NCI-H460 (cell line): ENCODE data around the gene PARP16. TPM values are rescaled to one million over a fixed set of nuclear protein-coding genes. Genes with fewer than 3 reads are reported as not detected.

Experiments used
- DNase-seq: peaks from one replicate; pipeline ENCODE4 v3.0.0-alpha.2; 2016; ENCODE audit warnings: low read depth; ENCODE audit errors: extremely low read depth
- total RNA-seq: library from RNA; depleted of rRNA; stranded (reverse); fragments of >200 nt; shearing (Covaris generic); gene quantifications from 2 replicates; pipeline ENCODE4 v1.2.3, GENCODE V29; 2014

Gene PARP16
- total RNA-seq, 1 experiment from 2014 or later, result 11.8 TPM

DNA sequence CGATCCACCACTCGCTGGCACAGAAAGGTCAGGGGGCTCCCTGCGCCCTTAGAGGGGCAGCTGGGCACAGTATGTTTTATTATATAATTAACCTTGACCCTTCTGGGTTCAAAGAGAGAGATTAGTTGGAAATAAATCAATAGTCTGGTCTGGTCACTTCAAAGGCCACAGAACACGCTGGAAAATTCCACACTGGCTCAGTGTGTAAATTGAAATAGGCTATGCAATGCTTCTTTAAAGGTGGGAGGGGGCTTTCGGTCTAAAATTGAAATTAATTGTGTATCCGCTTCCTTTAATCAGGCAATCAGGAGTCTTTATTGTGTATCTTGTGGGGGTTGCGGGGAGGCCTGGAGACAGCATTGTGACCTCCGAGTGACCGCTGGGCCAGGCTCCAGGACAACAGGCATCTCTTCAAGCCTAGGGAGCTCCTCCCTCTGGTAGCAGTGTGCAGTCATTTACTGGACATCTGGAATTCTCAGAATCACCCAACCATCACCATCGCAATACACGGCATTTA is 25.8 kb upstream of the PARP16 start:
- no peak for DNase-seq

DNA sequence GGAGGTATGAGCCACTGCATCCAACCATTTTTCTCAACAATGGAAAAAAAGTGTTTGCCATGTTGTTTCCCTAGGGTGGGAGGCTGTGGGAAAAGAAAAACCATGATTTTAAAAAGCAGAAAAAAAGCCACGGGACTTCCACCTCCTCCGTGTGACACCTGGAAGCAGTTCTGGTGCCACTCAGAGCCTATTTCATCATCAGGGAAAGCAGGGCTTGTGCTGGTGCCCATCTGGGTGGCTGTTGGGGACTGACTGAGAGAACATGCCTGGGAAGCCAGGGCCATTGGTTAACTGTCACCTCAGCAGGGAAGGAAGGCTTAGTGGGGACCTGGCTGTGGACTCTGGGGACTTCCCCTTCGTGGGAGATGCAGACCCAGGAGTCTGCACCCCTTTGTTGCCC is 25.1 kb upstream of the PARP16 start:
- DNase-seq, result no peak

DNA sequence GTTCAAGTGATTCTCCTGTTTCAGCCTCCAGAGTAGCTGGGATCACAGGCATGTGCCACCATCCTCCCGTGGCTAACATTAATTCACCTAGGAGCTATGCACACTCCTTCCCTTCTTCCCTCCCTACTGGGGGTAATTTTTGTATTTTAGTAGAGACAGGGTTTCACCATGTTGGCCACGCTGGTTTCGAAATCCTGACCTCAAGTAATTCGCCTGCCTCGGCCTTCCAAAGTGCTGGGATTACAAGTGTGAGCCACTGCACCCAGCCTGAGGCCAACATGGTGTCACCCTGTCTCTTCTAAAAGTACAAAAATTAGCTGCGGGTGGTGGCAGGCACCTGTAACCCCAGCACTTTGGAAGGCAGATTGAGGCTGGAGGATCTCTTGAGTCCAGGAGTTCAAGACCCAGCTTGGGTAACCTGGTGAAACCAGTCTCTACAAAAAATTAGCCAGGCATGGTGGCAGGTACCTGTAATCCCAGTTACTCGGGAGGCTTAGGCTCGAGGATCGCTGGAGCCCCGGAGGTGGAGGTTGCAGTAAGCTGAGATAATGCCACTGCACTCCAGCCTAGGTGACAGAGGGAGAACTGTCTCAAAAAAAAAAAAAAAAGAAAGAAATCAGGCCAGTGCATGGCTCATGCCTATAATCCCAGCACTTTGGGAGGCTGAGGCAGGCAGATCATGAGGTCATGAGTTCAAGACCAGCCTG is 23.9 kb upstream of the PARP16 start:
- DNase-seq, result no peak

DNA sequence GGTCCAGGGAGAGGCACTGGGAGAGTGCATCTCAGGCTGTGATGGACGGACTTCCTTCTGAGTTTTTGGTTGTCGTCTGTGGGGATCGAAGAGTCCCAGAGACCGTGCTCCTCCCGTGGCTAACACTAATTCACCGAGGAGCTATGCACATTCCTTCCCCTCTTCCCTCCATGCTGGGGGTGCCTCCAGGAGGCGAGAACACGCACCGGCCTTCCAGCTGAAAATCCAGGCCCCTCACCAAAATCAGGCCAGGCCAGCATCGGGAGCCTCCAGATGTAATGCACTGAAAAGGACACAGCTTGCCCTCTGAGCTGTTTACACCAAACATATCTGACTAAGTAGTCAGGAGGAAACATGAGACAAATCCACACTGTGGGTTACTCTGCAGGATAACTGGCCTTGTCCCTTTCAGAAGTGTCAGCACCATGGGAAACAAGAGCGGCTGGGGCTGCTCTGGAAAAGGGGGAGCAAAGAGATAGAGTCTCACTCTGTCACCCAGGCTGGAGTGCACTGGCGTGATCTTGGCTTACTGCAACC is 23.3 kb upstream of the PARP16 start:
- no peak for DNase-seq

DNA sequence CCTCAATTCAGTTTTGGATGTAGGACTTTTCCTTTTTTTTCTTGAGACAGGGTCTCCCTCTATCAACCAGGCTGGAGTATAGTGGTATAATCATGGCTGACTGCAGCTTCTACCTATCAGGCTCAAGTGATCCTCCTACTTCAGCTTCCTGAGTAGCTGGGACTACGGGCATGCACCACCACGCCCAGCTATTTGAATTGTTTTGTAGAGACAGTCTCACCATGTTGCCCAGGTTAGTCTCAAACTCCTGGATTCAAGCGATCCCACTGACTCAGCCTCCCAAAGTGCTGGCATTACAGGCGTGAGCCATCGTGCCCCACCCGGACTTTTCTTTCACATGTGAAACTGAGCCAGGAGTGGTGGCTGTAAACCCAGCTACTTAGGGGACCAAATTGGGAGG is 21.3 kb upstream of the PARP16 start:
- DNase-seq, result no peak

DNA sequence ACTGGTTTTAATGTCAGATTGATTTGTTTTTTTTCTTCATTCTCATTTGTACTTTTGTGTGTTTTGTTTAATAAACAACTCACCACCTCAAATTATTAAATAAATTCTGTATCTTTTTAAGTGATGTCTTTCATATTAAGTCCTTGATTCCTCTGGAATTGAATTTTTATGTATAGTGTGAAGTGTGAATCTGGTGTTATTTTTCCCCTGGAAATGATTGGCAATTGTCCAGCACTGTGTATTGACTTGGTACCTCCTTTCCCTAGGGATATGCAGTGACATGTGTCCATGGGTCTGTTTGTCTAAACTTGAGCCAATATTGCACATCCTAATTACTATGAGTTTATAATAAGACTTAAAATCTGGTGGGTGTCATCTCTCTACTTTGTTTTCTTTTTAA is 19.9 kb upstream of the PARP16 start:
- no peak for DNase-seq

DNA sequence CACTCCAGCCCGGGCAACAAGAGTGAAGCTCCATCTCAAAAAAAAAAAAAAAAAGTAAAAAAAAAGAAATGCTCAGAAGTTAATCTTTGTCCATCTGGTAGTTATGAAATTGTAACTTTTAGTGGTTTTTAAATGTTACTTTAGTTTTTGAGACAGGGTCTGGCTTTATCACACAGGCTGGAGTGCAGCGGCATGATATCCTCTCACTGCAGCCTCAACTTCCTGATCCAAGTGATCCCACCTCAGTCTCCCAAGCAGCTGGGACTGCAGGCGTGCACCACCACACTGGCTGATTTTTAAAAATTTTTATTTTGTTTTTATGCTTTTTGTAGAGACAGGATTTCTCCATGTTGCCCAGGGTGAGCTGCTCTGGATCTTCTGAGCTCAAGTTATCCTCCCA is 19.1 kb upstream of the PARP16 start:
- no peak for DNase-seq

DNA sequence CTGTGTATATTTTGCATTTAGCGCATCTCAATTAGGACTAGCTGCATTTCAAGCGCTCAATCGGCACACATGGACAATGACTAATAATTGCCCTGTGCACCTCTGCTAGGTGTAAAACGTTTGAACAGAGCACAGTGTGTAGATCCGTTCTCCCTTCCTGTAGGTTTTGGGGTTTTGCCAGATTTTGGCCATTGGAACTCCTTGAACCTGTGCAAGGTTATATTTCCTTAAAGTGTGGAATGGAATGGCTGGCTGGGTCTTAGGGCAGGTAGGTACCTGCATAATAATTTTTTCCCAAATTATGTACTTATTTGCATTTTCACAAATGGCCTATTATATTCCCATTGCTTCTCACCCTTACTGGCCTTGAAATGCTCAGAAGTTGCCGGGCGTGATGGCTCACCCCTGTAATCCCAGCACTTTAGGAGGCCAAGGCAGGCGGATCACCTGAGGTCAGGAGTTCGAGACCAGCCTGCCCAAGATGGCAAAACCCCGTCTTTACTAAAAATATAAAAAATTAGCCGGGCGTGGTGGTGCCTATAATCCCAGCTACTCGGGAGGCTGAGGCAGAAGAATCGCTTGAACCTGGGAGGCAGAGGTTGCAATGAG is 18.6 kb upstream of the PARP16 start:
- DNase-seq, result no peak

DNA sequence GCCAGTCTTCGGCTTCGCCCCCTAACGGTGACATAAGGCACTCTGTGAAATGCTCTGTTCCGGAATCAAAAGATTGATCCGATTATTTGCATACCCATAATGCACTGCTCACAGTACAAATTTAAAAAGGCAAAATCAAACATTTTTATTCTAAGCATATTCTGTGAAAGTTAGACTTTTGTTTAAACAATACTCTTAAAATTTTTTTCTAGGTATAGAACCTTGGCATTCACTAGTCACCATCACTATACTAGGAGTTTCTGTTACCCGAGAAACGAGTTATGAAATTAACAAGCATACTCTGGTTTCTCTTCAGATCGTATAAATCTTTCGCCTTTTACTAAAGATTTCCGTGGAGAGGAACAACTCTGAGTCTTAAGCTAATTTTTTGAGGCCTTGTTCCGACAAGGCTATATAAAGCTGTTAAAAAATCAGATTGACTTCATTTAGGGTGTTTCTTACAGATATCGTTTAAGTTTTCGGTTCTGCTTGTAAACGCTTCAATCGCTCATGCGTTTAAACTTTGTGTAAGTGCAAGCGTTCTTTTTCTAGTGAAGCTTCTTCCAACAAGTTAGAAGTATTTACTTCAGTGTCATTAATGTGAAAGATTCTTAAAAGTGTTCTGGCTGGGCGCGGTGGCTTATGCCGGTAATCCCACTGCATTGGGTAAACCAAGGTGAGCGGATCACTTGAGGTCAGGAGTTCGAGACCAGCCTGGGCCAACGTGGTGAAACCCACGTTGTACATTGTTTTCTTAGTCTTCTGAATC is 17.9 kb upstream of the PARP16 start, which contains the start of gene RNU5B-1:
Gene RNU5B-1 (plus strand): TSS at position 297 of the 769 bp plus-strand sequence.
- DNase-seq, result peak; percentile 96

DNA sequence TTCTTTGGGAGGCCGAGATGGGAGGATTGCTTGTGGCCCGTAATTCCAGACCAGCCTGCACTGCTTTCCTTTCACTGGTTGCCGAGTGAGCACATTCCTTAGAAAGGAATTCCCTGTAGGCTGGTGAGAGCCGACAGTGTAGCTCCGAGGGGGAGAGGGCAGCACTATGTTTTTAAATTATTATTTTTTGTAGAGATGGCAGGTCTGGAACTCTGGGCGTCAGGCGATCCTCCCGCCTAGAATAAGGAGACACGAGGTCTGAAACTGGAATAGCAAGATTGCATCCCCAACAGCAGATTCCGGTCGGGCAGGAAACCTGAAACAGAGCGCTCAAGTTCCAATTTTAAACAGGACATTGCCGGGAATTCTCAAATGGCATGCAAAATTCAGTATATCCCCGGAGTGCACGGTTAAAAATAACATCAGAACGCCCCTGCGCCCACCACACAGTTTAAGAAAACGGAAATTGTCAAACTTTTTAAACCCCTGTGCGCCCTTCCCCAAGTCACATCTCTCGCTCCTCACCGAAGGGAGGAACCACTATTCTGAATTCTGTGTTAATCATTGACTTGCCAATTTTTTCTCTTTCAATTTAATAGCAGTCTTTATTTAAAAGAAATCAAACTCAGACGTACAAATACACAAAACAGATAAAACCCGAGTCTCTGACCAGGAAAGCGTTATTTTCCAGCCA is 17.2 kb upstream of the PARP16 start:
- DNase-seq, result peak; percentile 29

DNA sequence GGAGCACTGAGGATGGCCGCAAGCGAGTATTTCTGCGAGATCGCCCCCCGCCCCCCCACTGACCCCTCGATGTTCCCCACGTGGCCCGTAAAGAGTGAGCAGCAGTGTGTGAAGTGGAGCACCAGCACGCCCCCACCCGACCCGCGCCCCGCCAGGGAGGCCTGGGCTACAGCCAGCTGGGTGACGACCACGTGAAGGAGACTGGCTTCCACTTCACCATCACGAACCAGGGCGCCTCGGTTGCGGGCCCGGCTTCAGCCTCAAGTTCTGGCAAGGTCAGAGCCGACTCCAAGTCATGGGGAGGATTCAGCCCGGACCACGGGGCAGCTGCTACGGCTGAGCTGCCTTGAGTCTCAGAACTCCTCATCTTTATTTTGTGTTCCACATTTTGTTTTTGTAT is 15.4 kb upstream of the PARP16 start:
- no peak for DNase-seq

DNA sequence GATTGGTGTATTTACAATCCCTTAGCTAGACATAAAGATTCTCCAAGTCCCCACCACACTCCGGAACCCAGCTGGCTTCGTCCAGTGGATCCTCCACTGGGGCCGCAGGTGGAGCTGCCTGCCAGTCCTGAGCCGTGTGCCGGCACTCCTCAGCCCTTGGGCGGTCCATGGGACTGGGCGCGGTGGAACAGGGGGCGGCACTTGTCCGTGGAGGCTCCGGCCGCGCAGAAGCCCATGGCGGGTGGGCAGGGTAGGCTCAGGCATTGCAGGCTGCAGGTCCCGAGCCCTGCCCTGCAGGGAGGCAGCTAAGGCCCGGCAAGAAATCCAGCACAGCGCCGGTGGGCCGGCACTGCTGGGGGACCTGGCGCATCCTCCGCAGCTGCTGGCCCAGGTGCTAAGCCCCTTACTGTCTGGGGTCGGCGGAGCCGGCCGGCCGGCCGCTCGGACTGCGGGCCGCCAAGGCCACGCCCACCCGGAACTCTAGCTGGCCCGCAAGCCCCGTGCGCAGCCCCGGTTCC is 14.3 kb upstream of the PARP16 start:
- DNase-seq, result no peak

DNA sequence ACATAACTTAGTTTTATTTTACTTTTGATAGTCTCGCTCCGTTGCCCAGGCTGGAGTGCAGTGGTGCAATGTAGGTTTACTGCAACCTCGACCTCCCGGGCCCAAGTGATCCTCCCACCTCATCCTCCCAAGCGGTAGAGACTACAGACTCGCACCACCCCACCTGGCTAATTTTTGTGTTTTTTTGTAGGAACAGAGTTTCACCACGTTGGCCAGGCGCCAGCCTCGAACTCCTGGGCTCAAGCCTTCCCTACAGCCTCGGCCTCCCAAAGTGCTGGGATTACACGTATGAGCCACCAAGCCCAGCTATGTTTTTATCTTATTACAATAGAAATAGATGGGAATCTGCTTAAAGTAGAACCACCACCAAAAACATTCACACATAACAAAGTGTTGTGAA is 12.0 kb upstream of the PARP16 start:
- no peak for DNase-seq

DNA sequence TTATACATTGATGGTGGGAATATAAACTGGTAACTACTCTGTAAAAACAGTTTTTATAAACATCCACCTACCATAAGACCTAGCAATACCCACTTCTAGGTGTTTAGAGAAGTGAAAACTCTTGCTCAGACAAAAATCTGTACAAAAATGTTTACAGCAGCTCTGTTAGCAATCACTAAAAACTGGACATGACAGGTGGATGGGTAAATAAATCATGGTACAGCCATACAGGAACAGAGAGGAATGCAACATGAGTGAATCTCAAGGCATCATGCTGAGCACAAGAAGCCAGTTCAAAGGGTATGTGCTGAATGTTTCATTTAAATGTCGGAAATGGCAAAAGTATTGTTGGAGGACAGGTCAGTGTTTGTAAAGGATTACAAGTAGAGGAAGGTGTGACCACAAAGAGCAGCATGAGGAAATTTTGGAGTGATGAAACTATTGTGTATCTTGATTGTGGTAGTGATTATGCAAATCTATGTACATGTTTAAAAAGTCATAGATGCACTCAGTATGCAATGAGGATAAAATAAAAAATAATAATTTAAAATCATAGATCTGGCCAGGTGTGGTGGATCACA is 6.3 kb upstream of the PARP16 start:
- DNase-seq, result no peak

DNA sequence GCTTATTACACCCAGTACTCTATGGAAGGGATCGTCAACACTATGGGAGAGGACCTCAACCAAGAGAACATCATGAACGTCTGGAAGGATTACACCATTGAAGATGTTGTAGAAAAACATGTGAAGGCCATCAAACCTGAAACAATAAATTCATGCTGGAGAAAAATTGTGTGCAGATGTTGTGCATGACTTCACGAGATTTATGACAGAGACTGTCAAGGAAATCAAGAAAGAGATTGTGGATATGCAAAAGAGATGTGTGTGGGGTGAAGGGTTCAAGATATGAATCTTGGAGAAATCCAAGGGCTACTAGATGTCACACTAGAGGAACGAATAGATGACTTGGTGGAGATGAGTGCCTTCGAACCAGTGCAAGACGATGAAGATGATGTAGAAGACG is 3.5 kb upstream of the PARP16 start:
- DNase-seq, result no peak

DNA sequence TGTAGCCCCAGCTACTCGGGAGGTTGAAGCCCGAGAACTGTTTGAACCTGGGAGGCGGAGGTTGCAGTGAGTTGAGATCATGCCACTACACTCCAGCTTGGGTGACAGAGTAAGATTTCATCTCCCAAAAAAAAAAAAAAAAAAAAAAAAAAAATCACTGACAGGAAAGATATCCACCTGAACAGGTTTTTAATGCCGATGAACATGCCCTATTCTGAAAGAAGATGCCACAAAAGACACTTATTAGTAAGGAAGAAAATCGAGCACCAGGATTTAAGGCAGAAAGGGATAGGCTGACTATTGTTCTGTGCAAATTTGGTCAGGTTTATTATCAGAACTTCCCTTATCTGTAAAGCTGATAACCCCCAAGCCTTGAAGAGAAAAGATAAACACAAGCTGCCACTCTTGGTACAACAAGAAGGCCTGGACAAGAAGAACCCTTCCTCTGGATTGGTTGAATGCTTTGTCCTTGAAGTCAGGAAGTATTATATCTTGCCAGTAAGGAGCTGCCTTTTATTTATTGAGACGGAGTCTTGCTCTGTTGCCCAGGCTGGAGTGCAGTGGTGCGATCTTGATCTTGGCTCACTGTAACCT is 2.7 kb upstream of the PARP16 start:
- no peak for DNase-seq

DNA sequence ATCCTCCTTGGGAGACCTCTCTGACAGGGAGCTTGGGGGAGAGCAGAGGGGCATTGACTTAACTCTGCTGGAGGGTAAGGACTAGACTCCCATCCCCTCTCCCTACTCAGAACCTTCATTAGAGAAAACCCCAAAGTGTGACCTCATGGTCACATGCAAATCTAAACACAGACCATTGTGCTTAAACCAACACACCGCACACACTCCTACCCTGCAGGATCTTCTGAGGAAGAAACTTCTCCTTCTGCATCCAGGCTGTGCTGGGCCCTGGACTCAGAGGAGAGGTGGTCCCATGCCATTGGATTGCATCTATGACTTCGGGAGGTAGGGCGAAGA is 805 bp upstream of the PARP16 start:
- no peak for DNase-seq

DNA sequence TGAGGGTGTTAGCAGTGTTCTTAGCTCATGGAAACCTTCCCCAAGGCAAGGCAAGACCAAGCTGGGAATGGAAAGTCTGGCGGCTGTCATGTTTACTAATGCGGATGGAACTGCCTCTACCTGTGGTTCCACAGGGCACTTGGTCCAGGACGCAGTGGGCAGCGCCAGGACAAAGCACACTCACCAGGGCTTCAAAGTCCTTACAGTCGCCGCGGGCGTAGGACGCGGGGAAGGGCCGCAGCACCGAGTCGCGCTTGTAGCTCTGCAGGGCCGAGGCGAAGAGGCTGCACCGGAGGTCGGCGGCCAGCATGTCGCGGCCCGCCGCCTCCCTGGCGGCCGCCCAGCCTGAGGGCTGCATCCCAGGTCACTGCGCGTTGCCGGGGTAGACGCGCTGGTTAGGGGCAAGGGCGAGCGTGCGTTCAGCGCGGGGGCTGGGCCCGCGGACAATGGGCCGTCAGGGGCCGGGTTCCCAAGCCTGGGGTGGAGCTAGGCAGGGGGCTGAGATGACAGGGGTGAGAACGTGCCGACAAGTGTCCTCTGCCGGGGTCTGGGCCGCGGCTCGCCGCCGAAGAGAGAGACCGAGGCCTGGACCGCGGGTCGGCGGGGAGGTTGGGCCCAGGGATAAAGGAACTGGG is 497 bp downstream of the PARP16 start:
- DNase-seq, result no peak

DNA sequence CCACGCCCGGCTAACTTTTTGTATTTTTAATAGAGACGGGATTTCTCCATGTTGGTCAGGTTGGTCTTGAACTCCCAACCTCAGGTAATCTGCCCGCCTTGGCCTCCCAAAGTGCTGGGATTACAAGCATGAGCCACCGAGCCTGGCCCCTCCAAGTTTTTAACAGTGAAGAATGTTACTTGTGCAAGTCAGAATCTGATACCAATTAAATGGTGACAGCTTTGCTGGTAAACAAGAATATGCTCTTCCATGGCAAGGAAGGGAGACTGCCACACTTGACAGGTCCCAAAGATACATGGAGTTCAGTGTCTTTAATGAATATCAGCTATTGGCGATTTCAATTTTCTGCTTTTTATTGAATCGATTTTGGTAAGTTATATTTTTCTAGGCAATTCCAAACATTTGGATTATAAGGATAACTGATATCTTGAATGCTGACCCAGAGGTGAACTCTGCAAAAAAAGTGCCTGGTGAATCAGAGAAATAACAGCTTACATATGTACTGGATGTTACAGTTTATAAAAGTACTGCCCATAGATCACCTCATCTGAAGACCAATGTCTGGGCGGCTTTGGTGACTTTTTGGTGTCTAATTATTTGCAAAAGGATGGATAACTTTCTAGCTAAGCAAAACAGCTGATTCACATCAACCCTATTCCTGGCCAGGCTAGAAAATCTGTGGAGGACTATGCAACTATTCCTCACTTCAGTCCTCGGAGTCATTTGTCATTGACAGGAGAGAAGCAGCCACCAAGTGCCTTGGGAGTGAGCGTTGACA is 1.2 kb downstream of the PARP16 start:
- no peak for DNase-seq
